Activated CD8-positive, alpha-beta memory T cell treated with anti-CD3 and anti-CD28 coated beads, Interleukin-2, amount 50 U/mL, for 1 hour (primary cell): ENCODE measurements around the gene CACNA2D1.
"Not testable (repeated sequence)": the region's sequence is repeated elsewhere in the genome, so short reads cannot be mapped to it uniquely, and the experiment has no call there.

ENCODE experiments used
- DNase-seq: peaks from one replicate; pipeline ENCODE4 v3.0.0-alpha.2; 2020; ENCODE audit errors: extremely low read depth

The CACNA2D1 gene

DNA sequence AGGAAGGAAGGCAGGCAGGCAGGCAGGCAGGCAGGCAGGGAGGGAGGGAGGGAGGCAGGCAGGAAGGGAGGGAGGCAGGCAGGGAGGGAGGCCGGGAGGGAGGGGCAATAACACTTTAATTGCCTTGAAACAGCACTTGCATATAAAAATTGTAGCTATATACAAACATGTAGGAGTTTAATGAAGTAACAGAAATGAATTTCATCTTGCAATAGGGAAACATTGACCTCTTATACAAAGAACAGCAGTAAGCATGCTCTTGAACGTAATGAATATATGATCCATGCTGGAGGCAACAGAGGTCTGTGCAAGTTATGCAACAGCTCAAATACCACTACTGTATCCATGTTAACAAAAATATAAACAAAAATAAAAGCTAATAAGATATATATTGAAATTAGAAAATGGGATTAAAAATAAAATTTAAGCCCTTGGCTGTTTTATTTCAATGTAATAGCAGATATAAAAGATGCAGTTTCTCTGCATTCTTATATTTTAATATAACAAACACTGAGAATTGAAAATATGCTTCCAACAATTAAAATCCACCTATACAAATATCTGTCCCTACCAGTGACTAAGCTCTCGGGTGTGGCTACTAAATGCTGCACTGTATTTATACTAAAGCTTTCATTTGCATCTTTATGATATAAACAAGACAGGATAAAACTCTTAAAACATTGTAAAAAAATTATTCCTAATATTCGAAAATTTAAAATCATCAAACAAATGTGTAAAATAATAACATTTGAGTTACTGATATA is 50.3 kb downstream of the CACNA2D1 start:
- no peak for DNase-seq

DNA sequence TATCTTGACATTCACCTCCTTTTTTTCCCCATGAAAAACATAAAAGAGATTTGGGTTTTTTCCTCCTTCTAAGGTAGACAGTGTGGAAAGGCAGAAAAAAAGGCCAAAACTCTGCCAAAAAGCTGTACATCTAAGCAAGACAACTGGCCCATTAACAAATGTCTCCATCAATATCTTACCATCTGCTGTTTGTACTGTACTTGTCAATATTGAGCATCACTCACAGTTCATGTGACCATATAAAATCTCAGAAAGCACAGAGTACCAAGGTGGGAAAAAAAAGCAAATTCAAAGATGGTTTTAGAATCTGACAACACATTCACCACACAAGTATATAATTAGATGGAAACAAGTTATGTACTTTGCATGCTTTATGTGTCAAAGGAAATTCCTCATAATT is 52.6 kb downstream of the CACNA2D1 start:
- no peak for DNase-seq

DNA sequence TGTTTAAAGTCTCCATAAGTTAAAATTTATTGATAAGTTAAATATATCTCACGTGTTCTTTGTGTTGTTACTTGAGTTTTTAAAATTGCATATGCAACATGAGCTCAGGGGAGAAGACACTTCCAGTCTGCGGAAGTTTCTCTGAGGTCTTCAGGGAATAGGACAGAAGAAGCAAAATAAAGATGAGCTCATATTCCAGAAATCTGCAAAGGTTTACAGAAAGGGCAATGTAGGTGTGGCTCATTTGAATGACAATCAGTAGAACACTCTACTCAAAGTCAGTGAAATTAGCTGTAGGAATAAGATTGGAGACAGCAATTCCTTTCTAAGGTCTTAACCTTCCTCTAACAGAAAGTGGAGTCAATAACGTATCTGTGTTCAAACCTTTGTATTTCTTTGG is 53.7 kb downstream of the CACNA2D1 start:
- no peak for DNase-seq

DNA sequence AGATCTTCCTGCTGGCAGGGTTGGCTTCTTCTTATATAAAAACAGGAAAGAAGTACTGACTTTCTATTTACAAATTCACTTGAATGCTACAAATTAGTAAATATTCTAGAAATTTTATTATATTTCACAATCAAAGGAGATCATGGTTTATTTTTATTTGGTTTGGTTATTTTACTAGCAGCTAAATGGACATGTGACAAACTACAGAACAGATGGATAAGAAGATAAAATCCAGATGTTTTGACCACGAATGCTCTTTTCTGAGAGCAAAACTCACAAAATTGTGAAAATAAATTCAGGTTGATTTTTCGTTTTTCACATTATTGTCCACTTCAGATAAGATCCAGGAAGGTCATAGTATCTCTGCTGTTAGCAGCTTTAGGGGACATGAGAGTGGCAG is 55.4 kb downstream of the CACNA2D1 start:
- no peak for DNase-seq

DNA sequence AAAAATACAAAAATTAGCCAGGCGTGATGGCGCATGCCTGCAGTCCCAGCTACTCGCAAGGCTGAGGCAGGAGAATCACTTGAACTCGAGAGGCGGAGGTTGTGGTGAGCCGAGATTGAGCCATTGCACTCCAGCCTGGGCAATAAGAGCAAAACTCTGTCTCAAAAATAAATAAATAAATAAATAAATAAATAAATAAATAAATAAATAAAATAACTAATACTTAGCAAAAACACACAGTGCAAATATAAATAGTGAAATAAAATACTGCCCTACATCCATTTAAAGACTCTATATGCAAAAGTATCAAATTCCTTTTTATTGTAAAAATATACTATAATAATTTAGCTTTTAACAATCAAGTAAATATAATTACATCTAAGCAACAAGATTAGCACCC is 57.0 kb downstream of the CACNA2D1 start:
- not testable (repeated sequence) for DNase-seq

DNA sequence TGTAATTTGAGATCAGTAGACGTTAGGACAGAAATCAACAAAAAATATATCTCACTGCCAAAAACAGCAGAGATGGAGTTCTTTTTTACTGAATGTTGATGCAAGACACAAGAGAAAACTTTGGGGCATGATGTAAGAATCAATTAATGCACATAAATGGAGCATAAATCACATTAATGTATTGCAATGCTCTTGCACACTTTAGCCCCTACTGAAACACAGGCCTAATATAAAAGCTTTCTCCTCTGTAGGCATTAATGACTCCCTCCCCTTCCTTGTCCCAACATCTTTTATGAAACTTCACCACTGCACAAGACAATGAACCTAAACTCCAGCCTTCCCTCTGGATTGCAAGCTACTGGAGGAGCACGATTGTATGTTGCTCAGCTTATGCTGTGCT is 58.8 kb downstream of the CACNA2D1 start:
- no peak for DNase-seq

DNA sequence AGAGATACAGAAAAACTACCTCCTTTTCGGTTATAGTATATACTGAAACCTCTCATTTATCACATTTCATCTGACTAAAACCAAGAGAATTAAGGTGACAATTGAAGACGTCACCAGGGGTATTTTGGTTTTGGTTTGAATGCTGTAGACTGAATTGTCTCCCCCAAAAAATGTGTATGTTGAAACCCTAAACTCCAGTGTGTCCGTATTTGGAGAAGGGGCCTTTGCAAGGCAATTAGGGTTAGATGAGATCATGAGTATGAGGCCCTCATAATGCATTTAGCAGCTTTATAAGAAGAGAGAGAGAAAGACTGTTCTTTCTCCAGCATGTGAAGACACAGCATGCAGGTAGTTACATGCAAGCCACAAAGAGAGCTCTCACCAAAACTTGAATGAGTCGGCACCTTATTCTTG is 59.5 kb downstream of the CACNA2D1 start:
- no peak for DNase-seq

DNA sequence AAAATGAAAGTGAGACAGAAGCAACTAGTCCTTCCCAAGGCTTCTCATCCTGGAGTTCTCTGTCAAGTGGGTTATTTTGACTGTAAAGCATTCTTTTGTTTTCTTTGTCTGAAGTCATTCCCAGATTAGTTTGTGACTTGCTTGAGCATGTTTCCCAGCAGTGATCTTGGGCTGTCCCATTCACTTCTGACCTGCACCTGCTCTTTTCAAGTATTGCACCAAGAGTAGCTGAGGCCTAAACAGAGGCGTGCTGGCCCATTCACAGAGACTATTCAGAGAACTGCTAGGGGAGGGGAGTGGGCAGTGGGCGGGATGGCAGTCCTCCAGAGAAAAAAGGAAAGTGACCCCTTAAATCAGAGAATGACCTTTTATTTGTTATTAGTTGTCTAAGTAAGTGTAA is 61.3 kb downstream of the CACNA2D1 start:
- DNase-seq, result no peak

DNA sequence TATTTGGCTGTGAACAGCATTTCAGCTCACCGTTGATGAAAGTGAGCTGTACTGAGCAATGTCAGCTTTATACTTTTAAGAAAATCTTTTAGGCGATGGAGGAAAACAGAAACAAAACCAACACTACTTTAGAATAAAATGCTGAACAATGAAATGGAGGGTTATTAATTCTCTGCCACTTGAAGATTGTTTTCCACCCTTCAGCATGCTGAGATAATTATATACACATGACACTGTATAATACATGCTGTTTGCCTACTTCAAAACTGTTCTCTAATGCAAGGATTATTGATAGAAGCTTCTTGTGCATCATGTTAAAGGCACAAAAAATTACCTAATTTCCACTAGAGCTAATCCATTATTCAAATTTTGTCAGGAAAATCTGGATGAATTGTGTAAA is 66.8 kb downstream of the CACNA2D1 start:
- no peak for DNase-seq

DNA sequence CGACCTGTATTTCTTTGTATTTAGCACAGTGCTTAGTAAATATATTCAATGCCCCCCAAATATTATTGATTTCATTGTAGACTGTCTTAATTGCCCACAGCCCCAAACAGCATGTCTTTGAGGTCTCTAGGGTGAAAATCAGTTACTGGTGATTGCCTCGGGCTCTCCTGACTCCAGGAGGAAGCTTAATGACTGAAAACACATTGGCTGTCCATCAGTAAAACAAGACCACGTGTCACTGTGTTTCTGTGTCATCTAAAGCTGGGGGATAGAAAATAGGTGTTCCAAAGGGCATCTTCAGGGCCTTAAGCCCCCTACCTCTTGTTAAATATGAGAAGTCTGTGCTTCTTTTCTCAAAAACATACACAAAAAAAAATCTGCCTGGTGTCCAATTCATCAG is 67.9 kb downstream of the CACNA2D1 start:
- DNase-seq, result no peak

DNA sequence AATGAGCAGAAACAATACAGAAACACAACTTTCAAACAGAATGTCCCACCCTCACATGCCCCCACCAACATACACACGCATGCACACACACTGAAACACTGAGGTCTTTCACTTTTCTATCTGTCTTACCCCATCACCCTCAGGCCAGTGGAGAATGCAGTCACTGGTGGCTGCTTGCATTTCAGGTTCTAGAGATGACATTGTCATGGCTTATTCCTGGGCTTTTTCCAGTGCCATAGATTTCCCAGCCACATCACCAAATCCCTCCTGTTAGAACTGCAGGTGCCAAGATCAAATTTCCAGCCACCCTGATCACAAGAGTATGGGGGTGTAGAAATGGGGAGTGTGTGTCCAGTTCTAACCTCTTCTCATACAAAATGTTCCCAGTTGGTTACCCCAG is 68.4 kb downstream of the CACNA2D1 start:
- DNase-seq, result no peak

DNA sequence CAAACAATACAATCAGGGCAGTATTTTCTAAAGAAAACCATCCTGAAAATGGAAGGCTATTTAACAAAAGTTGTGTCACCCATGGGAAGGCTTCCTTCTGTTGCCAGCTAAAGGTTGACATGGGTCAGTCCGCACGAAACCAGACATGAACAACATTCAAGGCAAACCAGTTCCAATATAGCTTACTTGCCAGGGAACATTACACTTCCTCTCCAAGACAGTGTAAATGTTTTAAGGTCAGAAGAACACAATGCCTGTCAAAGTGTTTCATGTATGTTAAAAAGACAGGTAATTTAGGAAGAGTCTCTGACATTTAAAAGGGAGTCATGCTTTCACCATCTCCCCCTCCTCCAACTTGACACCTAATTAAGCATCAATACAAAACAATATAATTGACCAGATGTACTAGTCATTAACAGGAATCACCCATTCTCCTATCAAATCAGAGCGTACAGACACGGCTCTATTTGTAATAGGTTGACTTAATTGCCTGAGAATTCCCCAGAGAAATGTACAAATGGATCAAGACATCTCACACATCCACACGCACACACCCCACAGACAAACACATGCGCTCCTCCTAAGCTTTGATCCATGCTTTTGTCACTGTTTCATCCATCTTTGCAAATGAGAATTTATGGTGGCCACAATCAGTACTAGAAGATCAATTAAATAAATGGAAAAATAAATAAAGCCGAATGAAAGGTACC is 69.5 kb downstream of the CACNA2D1 start:
- DNase-seq, result no peak

DNA sequence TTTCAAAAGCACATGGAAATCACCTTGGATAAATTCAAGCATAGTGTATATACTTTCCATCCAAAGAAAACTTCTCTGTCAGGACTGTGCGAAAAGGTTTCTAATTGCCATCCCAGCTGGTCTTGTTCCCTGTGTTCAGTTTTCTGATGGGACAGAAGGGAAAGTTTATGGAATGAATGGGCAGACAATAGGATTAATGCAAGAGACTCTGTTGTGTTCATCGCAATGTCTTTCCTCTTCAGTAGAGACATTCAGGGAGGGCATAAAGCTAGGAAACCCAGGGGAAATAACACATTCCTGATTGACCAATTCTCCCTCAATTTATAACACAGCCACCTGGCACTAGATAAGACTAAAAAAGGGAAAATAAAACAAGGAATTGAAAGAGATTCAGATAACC is 78.9 kb downstream of the CACNA2D1 start:
- no peak for DNase-seq

DNA sequence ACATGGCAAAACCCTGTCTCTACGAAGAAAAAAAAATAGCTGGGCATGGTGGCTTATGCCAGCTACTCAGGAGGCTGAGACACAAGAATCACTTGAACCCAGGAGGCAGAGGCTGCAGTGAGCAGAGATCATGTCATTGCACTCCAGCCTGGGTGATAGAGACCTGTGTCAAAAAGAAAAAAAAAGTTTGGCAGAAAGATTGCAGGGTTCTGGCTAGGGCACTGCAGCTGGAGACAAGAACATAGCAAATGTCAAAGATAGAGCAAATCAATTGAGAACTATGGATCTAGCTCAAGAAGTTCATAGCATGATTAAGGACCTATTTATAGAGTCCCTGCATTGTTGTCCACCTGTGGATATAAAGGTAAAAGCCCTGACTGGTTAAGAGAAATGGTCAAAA is 79.5 kb downstream of the CACNA2D1 start:
- no peak for DNase-seq

DNA sequence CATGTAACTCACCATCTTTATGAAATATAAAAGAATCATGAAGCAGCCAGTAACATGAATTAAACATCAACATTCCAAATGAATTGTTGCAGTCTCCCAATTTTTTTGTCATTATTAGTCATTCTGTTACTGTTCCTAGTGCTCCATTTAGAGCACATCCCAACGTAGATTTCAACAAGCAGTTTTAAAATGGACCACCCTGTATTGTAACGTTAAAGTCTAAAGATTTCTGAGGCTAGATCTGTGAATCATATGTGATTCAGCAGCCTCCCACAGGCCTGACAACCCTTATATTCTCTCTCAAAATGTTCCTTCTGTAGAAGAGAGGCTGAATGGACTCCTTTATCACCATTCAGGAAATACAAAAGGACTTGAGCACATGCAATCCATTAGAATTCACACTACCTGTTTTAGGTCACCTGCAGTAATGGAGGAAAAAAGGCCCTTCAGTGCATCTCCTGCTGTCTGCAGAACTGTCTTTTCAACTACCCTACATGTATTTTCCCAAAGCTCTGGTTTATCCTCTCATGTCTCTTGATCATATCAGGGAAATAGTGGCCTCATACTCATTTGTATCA is 81.4 kb downstream of the CACNA2D1 start:
- no peak for DNase-seq

DNA sequence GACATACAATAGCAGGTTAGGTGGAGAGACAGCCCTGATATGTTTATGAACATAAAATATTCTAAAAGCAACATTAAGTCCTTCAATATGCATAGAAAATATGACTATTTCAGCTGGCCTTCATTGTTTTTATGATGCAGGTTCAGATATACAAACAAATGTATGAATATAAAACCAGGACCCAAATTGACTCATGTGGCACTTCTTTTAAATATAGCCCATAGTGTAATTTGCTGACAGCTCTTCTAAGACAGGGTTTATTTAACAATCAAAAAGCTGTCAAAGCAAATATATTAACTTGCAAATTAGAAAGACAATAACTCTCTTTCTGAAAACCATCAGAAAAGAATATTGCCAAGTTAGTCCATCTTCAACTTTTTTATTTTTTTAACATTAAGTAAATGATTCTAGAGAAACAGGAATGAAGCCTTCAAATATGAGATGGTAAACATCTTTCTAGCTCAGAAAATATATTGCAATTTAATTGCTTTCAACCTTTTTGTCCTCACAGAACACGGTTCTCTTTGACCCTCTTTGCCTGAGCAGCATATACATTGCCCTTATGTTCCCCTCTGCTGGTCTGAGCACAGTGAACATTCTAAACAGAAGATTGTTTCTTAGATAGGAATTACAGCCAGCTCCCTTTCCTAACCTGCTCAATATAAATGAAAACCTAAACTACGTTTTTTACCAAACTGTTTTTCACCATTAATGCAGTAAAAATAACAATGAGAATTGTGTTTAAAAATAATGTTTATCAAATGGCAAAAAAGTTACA is 82.8 kb downstream of the CACNA2D1 start:
- no peak for DNase-seq

DNA sequence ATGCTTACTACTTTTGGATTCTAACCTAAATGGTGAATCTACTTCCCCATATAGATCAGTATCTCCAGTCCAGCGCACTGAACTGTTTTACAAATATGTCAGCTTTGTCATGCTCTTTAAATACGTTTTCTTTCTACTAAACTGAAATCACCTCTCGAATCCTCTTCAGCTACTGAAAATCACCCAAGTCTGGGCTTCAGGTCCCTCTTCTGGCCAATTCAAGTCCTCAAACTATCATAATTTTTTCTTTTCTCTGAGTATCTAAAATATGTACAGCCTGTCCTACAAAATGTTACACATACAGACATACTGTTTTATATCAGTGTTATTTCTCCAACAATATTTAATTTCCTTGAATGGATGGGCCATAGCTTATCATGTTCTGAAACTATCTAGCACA is 84.2 kb downstream of the CACNA2D1 start:
- no peak for DNase-seq

DNA sequence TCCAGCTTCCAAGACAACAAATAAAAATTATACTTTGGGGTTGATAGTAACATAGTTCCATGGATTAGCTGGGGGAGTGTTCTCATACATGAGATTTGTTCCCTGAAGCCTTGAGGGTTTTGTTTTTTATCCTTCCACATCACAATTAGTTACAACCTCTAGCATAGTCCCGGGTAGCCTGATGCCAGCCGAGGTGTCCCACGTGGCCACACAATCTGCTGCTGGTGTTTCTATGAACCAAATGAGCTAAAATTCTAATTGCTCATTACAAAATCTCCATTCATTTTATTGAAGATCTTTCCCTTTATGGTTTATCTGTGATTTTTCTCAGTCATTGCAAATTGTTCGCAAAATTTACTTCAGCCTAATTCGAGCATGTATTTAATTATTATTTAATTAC is 84.7 kb downstream of the CACNA2D1 start:
- no peak for DNase-seq

DNA sequence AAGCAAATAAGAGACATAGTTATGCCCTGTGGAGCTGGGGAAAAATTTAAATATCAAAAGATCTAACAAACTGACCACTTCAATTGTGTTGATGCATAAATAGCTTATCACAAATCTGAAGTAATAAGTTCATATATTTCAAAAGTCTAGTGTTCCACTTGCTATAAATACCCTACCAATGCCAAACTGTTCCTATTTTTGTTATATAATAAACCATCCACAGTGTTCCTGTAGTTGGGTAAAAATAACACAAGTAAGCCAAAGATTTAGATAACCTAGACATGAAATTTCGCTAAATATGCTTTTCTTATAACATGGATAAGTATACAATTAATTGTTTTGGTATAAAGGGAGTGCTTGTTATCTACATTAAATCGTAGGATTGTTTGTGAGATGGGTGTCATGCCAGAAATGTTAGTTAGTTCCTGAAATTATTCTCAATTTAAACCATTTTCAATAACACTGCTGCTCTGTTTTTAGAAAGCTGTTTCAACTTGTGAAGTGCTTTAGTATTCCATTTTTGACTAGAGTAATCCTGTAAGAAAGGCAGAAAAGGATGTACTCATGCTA is 85.5 kb downstream of the CACNA2D1 start:
- no peak for DNase-seq

DNA sequence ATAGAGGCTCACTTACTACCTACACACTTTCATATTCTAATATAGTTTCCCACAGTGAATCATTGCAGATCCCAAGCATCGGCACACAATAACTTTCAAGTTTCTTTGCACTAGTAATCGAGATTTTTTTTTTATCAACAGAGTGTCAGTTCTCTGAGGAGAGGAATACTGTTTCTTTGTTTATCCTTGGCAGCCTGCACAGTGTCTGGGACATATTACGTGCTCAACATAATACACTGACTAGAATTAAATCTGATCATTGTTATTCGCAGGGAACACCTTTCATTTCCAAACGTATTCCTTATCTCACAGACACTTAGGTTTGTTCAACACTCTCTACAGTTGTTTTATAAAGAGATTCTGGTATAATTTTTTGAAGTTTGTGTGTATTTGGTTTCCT is 95.3 kb downstream of the CACNA2D1 start:
- no peak for DNase-seq

DNA sequence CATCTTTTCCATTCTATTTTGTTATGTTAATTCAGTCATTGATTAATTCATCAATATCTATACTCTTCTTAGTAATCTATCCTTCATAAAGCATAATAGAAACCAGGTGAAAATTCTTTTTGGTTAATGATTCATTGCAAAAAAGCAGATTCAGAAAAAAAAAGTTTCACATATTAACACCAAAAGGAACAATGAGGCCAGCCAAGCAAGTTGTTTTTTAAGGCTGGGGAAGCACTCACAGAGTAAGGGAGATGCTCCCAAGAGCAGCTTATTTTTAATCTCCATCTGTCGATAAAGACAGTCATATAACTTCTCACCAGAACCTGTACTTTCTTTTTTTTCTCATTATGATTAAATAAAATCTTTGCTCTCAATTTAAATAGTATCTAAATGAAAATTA is 95.8 kb downstream of the CACNA2D1 start:
- no peak for DNase-seq

DNA sequence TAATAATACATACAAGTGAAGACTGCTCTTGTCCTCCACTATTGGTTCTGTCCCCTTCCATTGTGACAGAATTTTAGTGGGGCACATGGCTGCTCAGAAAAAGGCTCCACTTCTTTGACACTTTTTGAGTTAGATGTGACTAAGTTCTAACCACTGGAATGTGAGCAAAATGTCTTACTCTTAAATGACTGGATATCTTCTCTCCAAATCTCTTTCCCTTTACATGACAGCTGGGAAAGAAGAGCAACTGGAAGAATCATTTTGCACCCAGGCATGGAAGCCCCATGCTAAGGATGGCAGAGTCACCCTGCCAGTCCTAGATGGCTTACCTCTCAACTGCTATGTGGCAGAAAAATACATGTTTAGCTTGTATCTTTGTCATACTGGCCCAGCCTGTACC is 97.7 kb downstream of the CACNA2D1 start:
- no peak for DNase-seq
